Endothelial cell of umbilical vein (primary cell): ENCODE measurements around the gene THSD4. TPM values are rescaled to one million over a fixed set of nuclear protein-coding genes. Genes with fewer than 3 reads are reported as not detected.

Experiments
- BruUV-seq: library from RNA; stranded (reverse); fragments of 400-500 nt; replicated peaks from 2 replicates; lab custom pipeline; 2021; lab: Mats Ljungman, UMichigan
- CTCF ChIA-PET: fragments of 300-600, 350-600 bp; sonication (Branson Sonifier 250); formaldehyde crosslinking; loops from one replicate; lab custom pipeline; 2021; ENCODE audit warnings: antibody characterized with exemption, inconsistent platforms; lab: Charles Lee
- POLR2A ChIA-PET: fragments of 300-600, 350-600 bp; sonication (Branson Sonifier 250); formaldehyde crosslinking; loops from one replicate; lab custom pipeline; 2021; ENCODE audit warnings: antibody characterized with exemption, inconsistent platforms; lab: Charles Lee
- DNase-seq: peaks from one replicate; pipeline ENCODE4 v3.0.0-alpha.2; 2011; ENCODE audit warnings: low read depth, low spot score
- FAIRE-seq: peaks from 2 replicates; lab custom pipeline; 2011; peaks lifted over from hg19 to GRCh38; lab: Jason Lieb, UNC
- H2AFZ ChIP-seq: 2 replicates; pipeline ENCODE4 v1.6.0; 2012; ENCODE audit warnings: low read depth, low read length, control low read depth, inconsistent platforms
- H3K27ac ChIP-seq: 2 replicates; pipeline ENCODE4 v1.5.1; 2011; ENCODE audit warnings: low read depth, mild to moderate bottlenecking, control low read depth, low read length, moderate library complexity; ENCODE audit not compliant: insufficient read depth
- H3K27me3 ChIP-seq, 2 experiments: 2 replicates each; pipeline versions ENCODE4 v1.6.0 to v1.6.1; 2011; ENCODE audit warnings: low read length in 2 of 2, mixed read lengths in 1 of 2; ENCODE audit not compliant: control insufficient read depth in 2 of 2, insufficient read depth in 2 of 2
- H3K36me3 ChIP-seq, 2 experiments: 2 replicates in 1 of 2; 3 replicates in 1 of 2; pipeline ENCODE4 v1.5.1; 2011; ENCODE audit warnings: low read length in 2 of 2, mild to moderate bottlenecking in 1 of 2, moderate library complexity in 1 of 2; ENCODE audit not compliant: control insufficient read depth in 2 of 2, insufficient read depth in 2 of 2; ENCODE audit errors: extremely low read depth in 1 of 2
- H3K4me1 ChIP-seq: 3 replicates; pipeline ENCODE4 v1.5.1; 2011; ENCODE audit warnings: mild to moderate bottlenecking, low read length; ENCODE audit not compliant: control insufficient read depth, insufficient read depth; ENCODE audit errors: extremely low read depth
- H3K4me2 ChIP-seq: 2 replicates; pipeline ENCODE4 v1.6.1; 2011; ENCODE audit warnings: low read length, control low read depth, mixed read lengths; ENCODE audit not compliant: insufficient read depth
- H3K4me3 ChIP-seq, 3 experiments: fragments of 200-600 bp in 1 of 3; sonication (generic), shearing (Covaris generic) in 1 of 3; replicated peaks in 1 of 3; 2 replicates each; pipeline ENCODE4 v1.5.1; 2011 to 2016; ENCODE audit warnings: control low read depth in 3 of 3, low read length in 3 of 3, mild to moderate bottlenecking in 2 of 3, inconsistent platforms in 1 of 3, low read depth in 1 of 3, moderate library complexity in 1 of 3; ENCODE audit not compliant: insufficient read depth in 1 of 3
- H3K79me2 ChIP-seq: 2 replicates; pipeline ENCODE4 v1.6.0; 2012; ENCODE audit warnings: low read length, inconsistent platforms; ENCODE audit not compliant: control insufficient read depth, insufficient read depth
- H3K9ac ChIP-seq: replicated peaks from 2 replicates; pipeline ENCODE3; 2011; ENCODE audit warnings: low read length, control low read depth; ENCODE audit not compliant: insufficient read depth; ENCODE audit errors: extremely low read depth
- H3K9me1 ChIP-seq: replicated peaks from 3 replicates; pipeline ENCODE4 v1.6.0; 2011; ENCODE audit warnings: mild to moderate bottlenecking, low read length; ENCODE audit not compliant: control insufficient read depth, insufficient read depth; ENCODE audit errors: extremely low read depth
- H3K9me3 ChIP-seq: replicated peaks from 2 replicates; pipeline ENCODE4 v1.5.1; 2012; ENCODE audit warnings: low read length, inconsistent platforms; ENCODE audit not compliant: control insufficient read depth, insufficient read depth
- H4K20me1 ChIP-seq: replicated peaks from 2 replicates; pipeline ENCODE3; 2011; ENCODE audit warnings: mild to moderate bottlenecking, low read length; ENCODE audit not compliant: control insufficient read depth, insufficient read depth; ENCODE audit errors: extremely low read depth
- CTCF ChIP-seq, 2 donors: IDR thresholded peaks; 1 replicate in 1 of 2; 2 replicates in 1 of 2; pipeline ENCODE4 v1.5.1; 2011; ENCODE audit warnings: low read length in 2 of 2, mild to moderate bottlenecking in 2 of 2, moderate library complexity in 2 of 2, control low read depth in 1 of 2, inconsistent platforms in 1 of 2, low read depth in 1 of 2; ENCODE audit not compliant: insufficient read depth in 1 of 2; ENCODE audit errors: extremely low read depth in 1 of 2
- EZH2 ChIP-seq: IDR thresholded peaks from 2 replicates; pipeline ENCODE4 v1.6.1; 2012; ENCODE audit warnings: borderline replicate concordance, low read depth, mild to moderate bottlenecking, moderate library complexity, low read length, inconsistent platforms; ENCODE audit not compliant: severe bottlenecking
- FOS ChIP-seq: IDR thresholded peaks from 2 replicates; pipeline ENCODE4 v1.6.1; 2011; ENCODE audit warnings: mild to moderate bottlenecking, low read length, moderate library complexity, borderline replicate concordance; ENCODE audit not compliant: insufficient read depth
- GATA2 ChIP-seq: IDR thresholded peaks from 2 replicates; pipeline ENCODE4 v1.7.0; 2011; ENCODE audit warnings: low read depth, mild to moderate bottlenecking, moderate library complexity, mixed read lengths, low read length; ENCODE audit not compliant: insufficient read length, insufficient read depth
- JUN ChIP-seq: IDR thresholded peaks from 2 replicates; pipeline ENCODE4 v1.6.1; 2011; ENCODE audit warnings: borderline replicate concordance, low read depth; ENCODE audit not compliant: insufficient read length, insufficient read depth
- MAX ChIP-seq: IDR thresholded peaks from 2 replicates; pipeline ENCODE4 v1.6.1; 2011; ENCODE audit not compliant: insufficient read depth, insufficient read length
- MYC ChIP-seq: IDR thresholded peaks from one replicate; pipeline ENCODE4 v1.6.1; 2011; ENCODE audit warnings: mild to moderate bottlenecking, low read depth, low read length
- POLR2A ChIP-seq: IDR thresholded peaks from 2 replicates; pipeline ENCODE4 v1.6.1; 2012; ENCODE audit warnings: low read depth, mild to moderate bottlenecking, control low read depth, low read length
- POLR2AphosphoS5 ChIP-seq: IDR thresholded peaks from 2 replicates; pipeline ENCODE4 v1.6.1; 2012; ENCODE audit warnings: low read depth, mild to moderate bottlenecking, control low read depth, low read length, moderate library complexity; ENCODE audit not compliant: insufficient read depth
- dilution Hi-C: fragments of 300-500 bp; cut with MboI; formaldehyde crosslinking; loops from one replicate; pipeline ENCODE4 v1.15.0; 2019; ENCODE audit warnings: low sequenced_read_pairs; ENCODE audit not compliant: extremely low pct_ligation_motif_present
- intact Hi-C: fragments of 100-400 bp; cut with micrococcal nuclease; formaldehyde crosslinking; loops from one replicate; pipeline ENCODE4 v1.10.0; 2022
- polyA plus RNA-seq, 4 experiments: library from polyadenylated mRNA; depleted of rRNA in 3 of 4; stranded (reverse) in 3 of 4; unstranded in 1 of 4; fragments of >200 nt; gene quantifications; 2 replicates each; pipeline versions ENCODE4 v1.2.1 to v1.2.3, GENCODE V29; 2011 to 2012; ENCODE audit warnings: missing spikeins in 1 of 4
- total RNA-seq: library from RNA; stranded (reverse); gene quantifications from 2 replicates; pipeline ENCODE4 v1.2.3, GENCODE V29; 2021

THSD4 gene
- total and polyA plus RNA-seq, 2 donors (not counting 3 experiments of a cell fraction or from before 2014, with no cell fraction given), result 9.9 to 25.4 TPM

- POLR2A ChIA-PET, result interaction anchor here (0.6 kb wide), 1 partner anchor 18 kb away, joined by 7 read pairs; no protein-coding TSS in a partner anchor
- no peak overlapping the region for H3K27ac ChIP-seq
- H4K20me1 ChIP-seq, result no peaks in the 10 kb centered on the region
- H2AFZ ChIP-seq, result no peak overlapping the region
- peaks cover 5% of the 10 kb centered on the region for H3K79me2 ChIP-seq
- H3K9me3 ChIP-seq, result no peaks in the 10 kb centered on the region
- FAIRE-seq (no peak), DNase-seq (no peak)
- dilution Hi-C loops (no loop called here), intact Hi-C loops (loop anchor here (5.0 kb wide), 1 partner anchor 254 kb away; no protein-coding TSS in a partner anchor)
- H3K9me1 ChIP-seq, result no peaks in the 10 kb centered on the region
- no peaks in the 10 kb centered on the region for H3K27me3 ChIP-seq
- CTCF ChIA-PET, result interaction anchor here (0.8 to 7.5 kb wide), 2 partner anchors 322 kb away, joined by 3 to 102 read pairs; no protein-coding TSS in a partner anchor
- peaks cover 7% of the 10 kb centered on the region for H3K4me1 ChIP-seq
- no TSS peak for BruUV-seq
- H3K4me3 ChIP-seq, result no peak overlapping the region
- TF ChIP-seq JUN, result no peak
- TF ChIP-seq FOS, result no peak
- no peak for TF ChIP-seq GATA2
- no peak for TF ChIP-seq EZH2
- no peak for TF ChIP-seq POLR2AphosphoS5
- no peak for TF ChIP-seq CTCF (IDR thresholded peaks at IDR 0.05; ENCODE audit: extremely low read depth in 1 of 2, insufficient read depth in 1 of 2, low read depth in 1 of 2, low read length in 2 of 2)
- no peak for TF ChIP-seq POLR2A
- TF ChIP-seq MAX, result no peak
- no peak for TF ChIP-seq MYC
- H3K36me3 ChIP-seq, result no peaks in the 10 kb centered on the region
- H3K9ac ChIP-seq, result no peak overlapping the region
- no peak overlapping the region for H3K4me2 ChIP-seq
Observed at GRCh38 chr15:71118345-71118744, 3.1 kb downstream of the THSD4 start.
